GM10248 (cell line): ENCODE data around the gene PAQR4.
A peak's percentile ranks its signal among the peaks of the same experiment; 100 is the strongest.

Experiments
- CTCF ChIA-PET: fragments of 300-600 bp; sonication (Branson Sonifier 250); formaldehyde crosslinking; extraction: SDS; loops from one replicate; lab custom pipeline; 2021; ENCODE audit warnings: antibody characterized with exemption; lab: Yijun Ruan, JAX
- POLR2A ChIA-PET: fragments of 350-650 bp; sonication (Branson Sonifier 250); formaldehyde crosslinking; extraction: SDS; loops from one replicate; lab custom pipeline; 2020; ENCODE audit warnings: antibody characterized with exemption; lab: Yijun Ruan, JAX
- DNase-seq: peaks from one replicate; pipeline ENCODE4 v3.0.0; 2012; ENCODE audit errors: extremely low spot score
- TF ChIP-seq, protein P1 (sequence below): IDR thresholded peaks from 2 replicates; pipeline ENCODE4 v1.5.1; 2012; ENCODE audit warnings: mild to moderate bottlenecking, low read depth; ENCODE audit errors: extremely low read depth, missing control alignments, control extremely low read depth

PAQR4 gene

GRCh38 chr16:2992383-2993081 is 23.4 kb downstream of the PAQR4 start:
- TF ChIP-seq, protein P1, sequence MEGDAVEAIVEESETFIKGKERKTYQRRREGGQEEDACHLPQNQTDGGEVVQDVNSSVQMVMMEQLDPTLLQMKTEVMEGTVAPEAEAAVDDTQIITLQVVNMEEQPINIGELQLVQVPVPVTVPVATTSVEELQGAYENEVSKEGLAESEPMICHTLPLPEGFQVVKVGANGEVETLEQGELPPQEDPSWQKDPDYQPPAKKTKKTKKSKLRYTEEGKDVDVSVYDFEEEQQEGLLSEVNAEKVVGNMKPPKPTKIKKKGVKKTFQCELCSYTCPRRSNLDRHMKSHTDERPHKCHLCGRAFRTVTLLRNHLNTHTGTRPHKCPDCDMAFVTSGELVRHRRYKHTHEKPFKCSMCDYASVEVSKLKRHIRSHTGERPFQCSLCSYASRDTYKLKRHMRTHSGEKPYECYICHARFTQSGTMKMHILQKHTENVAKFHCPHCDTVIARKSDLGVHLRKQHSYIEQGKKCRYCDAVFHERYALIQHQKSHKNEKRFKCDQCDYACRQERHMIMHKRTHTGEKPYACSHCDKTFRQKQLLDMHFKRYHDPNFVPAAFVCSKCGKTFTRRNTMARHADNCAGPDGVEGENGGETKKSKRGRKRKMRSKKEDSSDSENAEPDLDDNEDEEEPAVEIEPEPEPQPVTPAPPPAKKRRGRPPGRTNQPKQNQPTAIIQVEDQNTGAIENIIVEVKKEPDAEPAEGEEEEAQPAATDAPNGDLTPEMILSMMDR: no peak
- ChIA-PET POLR2A (no interaction called here), CTCF (interaction anchor here (0.7 kb wide), 1 partner anchor 35 kb away, joined by 3 read pairs; no protein-coding TSS in a partner anchor)
- DNase-seq: no peak

GRCh38 chr16:2996298-2996697 is 27.1 kb downstream of the PAQR4 start:
- ChIA-PET CTCF (interaction anchor here (0.9 to 1.1 kb wide), 3 partner anchors 11 to 35 kb away, joined by 3 read pairs; no protein-coding TSS in a partner anchor), POLR2A (no interaction called here)
- no peak for DNase-seq
- TF ChIP-seq, protein P1: no peak

- TF ChIP-seq, protein P1: no peak
- DNase-seq: no peak
- ChIA-PET CTCF (interaction anchor here (1.3 to 11.8 kb wide), 2 partner anchors 17 to 26 kb away, joined by 4 to 231 read pairs; partner anchors contain the start of genes CLDN6, HCFC1R1, THOC6 and TNFRSF12A), POLR2A (no interaction called here)
Observed at GRCh38 chr16:2999929-3000328, 30.8 kb downstream of the PAQR4 start.

GRCh38 chr16:3000540-3000939 is 31.4 kb downstream of the PAQR4 start:
- CTCF ChIA-PET: interaction anchor here (1.2 to 11.8 kb wide), 3 partner anchors 18 to 73 kb away, joined by 3 to 231 read pairs (median 4); partner anchors contain the start of genes CLDN6, HCFC1R1, THOC6 and TNFRSF12A
- POLR2A ChIA-PET: no interaction called here
- DNase-seq: no peak
- TF ChIP-seq, protein P1: no peak

GRCh38 chr16:3001316-3001715 is 32.2 kb downstream of the PAQR4 start:
- POLR2A ChIA-PET: no interaction called here
- CTCF ChIA-PET: interaction anchor here (1.2 to 11.8 kb wide), 5 partner anchors 14 to 74 kb away, joined by 3 to 231 read pairs (median 3); partner anchors contain the start of genes CLDN6, HCFC1R1, THOC6 and TNFRSF12A
- DNase-seq: no peak
- TF ChIP-seq, protein P1: no peak

GRCh38 chr16:3003582-3004270 is 34.6 kb downstream of the PAQR4 start:
- POLR2A ChIA-PET: interaction anchor here (0.6 kb wide), 1 partner anchor 25 kb away, joined by 4 read pairs; no protein-coding TSS in a partner anchor
- DNase-seq: peak; percentile 99
- CTCF ChIA-PET: interaction anchor here (0.6 to 11.8 kb wide), 6 partner anchors 9 to 126 kb away, joined by 3 to 231 read pairs (median 4); partner anchors contain the start of genes CLDN6, HCFC1R1, THOC6 and TNFRSF12A
- TF ChIP-seq, protein P1: peak; percentile 73
